H1 (cell line): Measurements from ENCODE around the gene MYBPHL. TPM values are rescaled to one million over a fixed set of nuclear protein-coding genes. Genes with fewer than 3 reads are reported as not detected.

Experiments used
- CTCF ChIA-PET: fragments of 300-600 bp; sonication (Branson Sonifier 250); formaldehyde crosslinking; loops from one replicate; lab custom pipeline; 2021; ENCODE audit not compliant: partially characterized antibody; lab: Charles Lee
- POLR2A ChIA-PET: fragments of 300-600 bp; sonication (Branson Sonifier 250); formaldehyde crosslinking; loops from one replicate; lab custom pipeline; 2021; ENCODE audit warnings: inconsistent platforms; ENCODE audit not compliant: partially characterized antibody; lab: Charles Lee
- DNase-seq, 2 experiments: peaks; one replicate each; pipeline versions ENCODE4 v3.0.0 to v3.0.0-alpha.2; 2010 to 2022; ENCODE audit warnings: low spot score in 2 of 2, low read depth in 1 of 2, mixed read lengths in 1 of 2
- FAIRE-seq: peaks from 2 replicates; lab custom pipeline; 2011; peaks lifted over from hg19 to GRCh38; lab: Jason Lieb, UNC
- H2AFZ ChIP-seq: 2 replicates; pipeline ENCODE4 v1.8.1; 2012; ENCODE audit warnings: low read length, inconsistent platforms
- H2AK5ac ChIP-seq: 2 replicates; pipeline ENCODE4 v1.6.1; 2013; ENCODE audit warnings: low read depth, low read length
- H2BK120ac ChIP-seq: replicated peaks from 2 replicates; pipeline ENCODE3; 2013; ENCODE audit warnings: low read depth, low read length, inconsistent platforms
- H2BK12ac ChIP-seq: 2 replicates; pipeline ENCODE4 v1.6.1; 2013; ENCODE audit warnings: low read depth, low read length
- H2BK15ac ChIP-seq: 2 replicates; pipeline ENCODE4 v1.6.1; 2013; ENCODE audit warnings: low read length
- H2BK20ac ChIP-seq: 2 replicates; pipeline ENCODE4 v1.6.1; 2013; ENCODE audit warnings: low read length
- H2BK5ac ChIP-seq: 2 replicates; pipeline ENCODE4 v1.6.1; 2013; ENCODE audit warnings: low read depth, low read length
- H3K14ac ChIP-seq: 2 replicates; pipeline ENCODE4 v1.6.1; 2013; ENCODE audit warnings: inconsistent platforms; ENCODE audit not compliant: insufficient read length
- H3K18ac ChIP-seq: 2 replicates; pipeline ENCODE4 v1.6.1; 2013; ENCODE audit warnings: low read length; ENCODE audit errors: extremely low read depth
- H3K23ac ChIP-seq: 2 replicates; pipeline ENCODE4 v1.6.1; 2013; ENCODE audit warnings: inconsistent platforms; ENCODE audit not compliant: insufficient read length
- H3K23me2 ChIP-seq: 2 replicates; pipeline ENCODE4 v1.6.1; 2013; ENCODE audit warnings: low read depth, low read length
- H3K27ac ChIP-seq: 2 replicates; pipeline ENCODE4 v1.6.1; 2011; ENCODE audit warnings: low read depth, low read length, inconsistent platforms
- H3K27me3 ChIP-seq, 4 experiments: replicated peaks in 1 of 4; 1 replicate in 1 of 4; 2 replicates in 3 of 4; pipeline versions ENCODE4 v1.6.1 to v1.8.1; 2011 to 2013; ENCODE audit warnings: low read length in 3 of 4, mild to moderate bottlenecking in 3 of 4, inconsistent platforms in 2 of 4, mixed read lengths in 2 of 4, moderate library complexity in 1 of 4; ENCODE audit not compliant: control insufficient read depth in 3 of 4, insufficient read depth in 3 of 4; ENCODE audit errors: extremely low read depth in 1 of 4
- H3K36me3 ChIP-seq, 4 experiments: 2 replicates each; pipeline versions ENCODE4 v1.6.1 to v1.8.1; 2011 to 2013; ENCODE audit warnings: mild to moderate bottlenecking in 4 of 4, low read length in 3 of 4, moderate library complexity in 2 of 4, control low read depth in 1 of 4, inconsistent platforms in 1 of 4; ENCODE audit not compliant: insufficient read depth in 4 of 4, control insufficient read depth in 2 of 4
- H3K4ac ChIP-seq: replicated peaks from 2 replicates; pipeline ENCODE3; 2013; ENCODE audit warnings: low read length, low read depth, mixed read lengths, inconsistent platforms; ENCODE audit not compliant: insufficient read length
- H3K4me1 ChIP-seq, 4 experiments: replicated peaks in 1 of 4; 1 replicate in 1 of 4; 2 replicates in 3 of 4; pipeline versions ENCODE4 v1.6.1 to v1.8.1; 2011 to 2013; ENCODE audit warnings: low read length in 3 of 4, inconsistent platforms in 2 of 4, mixed read lengths in 1 of 4; ENCODE audit not compliant: insufficient read depth in 4 of 4, control insufficient read depth in 3 of 4
- H3K4me2 ChIP-seq, 2 experiments: 2 replicates each; pipeline versions ENCODE4 v1.6.1 to v1.8.1; 2011 to 2013; ENCODE audit warnings: low read depth in 2 of 2, low read length in 2 of 2, control low read depth in 1 of 2, inconsistent platforms in 1 of 2, mild to moderate bottlenecking in 1 of 2; ENCODE audit not compliant: insufficient read depth in 1 of 2
- H3K4me3 ChIP-seq, 4 experiments: fragments of 200-600, 300-600 bp in 1 of 4; sonication (generic), shearing (Covaris generic), sonication (Bioruptor Twin) in 1 of 4; 2 replicates each; pipeline versions ENCODE4 v1.5.1 to v1.8.1; 2011 to 2016; ENCODE audit warnings: low read length in 4 of 4, low read depth in 3 of 4, control low read depth in 2 of 4, inconsistent platforms in 2 of 4, mild to moderate bottlenecking in 2 of 4, mixed read lengths in 1 of 4, moderate library complexity in 1 of 4; ENCODE audit not compliant: insufficient read depth in 2 of 4; ENCODE audit errors: extremely low read depth in 1 of 4
- H3K56ac ChIP-seq: replicated peaks from 2 replicates; pipeline ENCODE3; 2013; ENCODE audit warnings: low read depth, mild to moderate bottlenecking, mixed read lengths, low read length, inconsistent platforms; ENCODE audit not compliant: insufficient read length
- H3K79me1 ChIP-seq: 2 replicates; pipeline ENCODE4 v1.6.1; 2013; ENCODE audit warnings: low read depth, low read length, control low read depth
- H3K79me2 ChIP-seq, 2 experiments: 2 replicates each; pipeline versions ENCODE4 v1.6.1 to v1.8.1; 2012 to 2013; ENCODE audit warnings: low read length in 2 of 2, mild to moderate bottlenecking in 2 of 2, inconsistent platforms in 1 of 2; ENCODE audit not compliant: insufficient read depth in 2 of 2, control insufficient read depth in 1 of 2
- H3K9ac ChIP-seq, 4 experiments: replicated peaks in 1 of 4; 1 replicate in 1 of 4; 2 replicates in 3 of 4; pipeline versions ENCODE4 v1.6.1 to v1.8.1; 2011 to 2013; ENCODE audit warnings: low read depth in 3 of 4, low read length in 3 of 4, control low read depth in 2 of 4, mild to moderate bottlenecking in 2 of 4, moderate library complexity in 2 of 4, inconsistent platforms in 1 of 4; ENCODE audit errors: extremely low read depth in 1 of 4
- H3K9me3 ChIP-seq, 2 experiments: 2 replicates each; pipeline versions ENCODE4 v1.6.1 to v1.8.1; 2012 to 2013; ENCODE audit warnings: mild to moderate bottlenecking in 2 of 2, moderate library complexity in 2 of 2, control low read depth in 1 of 2, inconsistent platforms in 1 of 2, low read depth in 1 of 2, low read length in 1 of 2, mixed read lengths in 1 of 2; ENCODE audit not compliant: insufficient read depth in 2 of 2
- H4K20me1 ChIP-seq, 2 experiments: replicated peaks in 1 of 2; 2 replicates each; pipeline versions ENCODE3 to v1.8.1; 2011 to 2013; ENCODE audit warnings: inconsistent platforms in 2 of 2, low read length in 2 of 2, mild to moderate bottlenecking in 1 of 2; ENCODE audit not compliant: insufficient read depth in 2 of 2, control insufficient read depth in 1 of 2
- H4K5ac ChIP-seq: 2 replicates; pipeline ENCODE4 v1.6.1; 2013; ENCODE audit warnings: low read length, low read depth, mixed read lengths, inconsistent platforms; ENCODE audit not compliant: insufficient read length
- H4K8ac ChIP-seq: 2 replicates; pipeline ENCODE4 v1.8.0; 2013; ENCODE audit warnings: mild to moderate bottlenecking, moderate library complexity, low read length, inconsistent platforms; ENCODE audit not compliant: insufficient read depth; ENCODE audit errors: extremely low read depth
- H4K91ac ChIP-seq: replicated peaks from 2 replicates; pipeline ENCODE3; 2013; ENCODE audit warnings: low read length, mixed read lengths, inconsistent platforms; ENCODE audit not compliant: insufficient read length
- CHD2 ChIP-seq: IDR thresholded peaks from 2 replicates; pipeline ENCODE4 v1.6.1; 2012; ENCODE audit warnings: low read length, improper control_type of control experiment
- CTBP2 ChIP-seq: IDR thresholded peaks from 2 replicates; pipeline ENCODE4 v1.7.0; 2011; ENCODE audit warnings: borderline replicate concordance, mild to moderate bottlenecking, moderate library complexity, mixed read lengths, low read length; ENCODE audit not compliant: insufficient read depth, insufficient read length
- FOSL1 ChIP-seq: IDR thresholded peaks from 2 replicates; pipeline ENCODE4 v1.6.1; 2011; ENCODE audit warnings: mild to moderate bottlenecking, low read depth, low read length, moderate library complexity; ENCODE audit not compliant: insufficient read depth
- JUND ChIP-seq: IDR thresholded peaks from 2 replicates; pipeline ENCODE4 v1.6.1; 2011; ENCODE audit warnings: mild to moderate bottlenecking, improper control_type of control experiment, low read length
- KDM5A ChIP-seq: fragments of 200-600 bp; IDR thresholded peaks from 2 replicates; pipeline ENCODE4 v1.7.1; 2012; ENCODE audit warnings: mild to moderate bottlenecking, low read length, inconsistent platforms, mixed read lengths
- RAD21 ChIP-seq, 2 experiments: IDR thresholded peaks in 1 of 2; conservative IDR thresholded peaks in 1 of 2; 2 replicates each; pipeline ENCODE4 v1.6.1; 2011; ENCODE audit warnings: low read depth in 2 of 2, low read length in 2 of 2, improper control_type of control experiment in 1 of 2, inconsistent platforms in 1 of 2, mild to moderate bottlenecking in 1 of 2, moderate library complexity in 1 of 2
- RFX5 ChIP-seq: IDR thresholded peaks from 2 replicates; pipeline ENCODE4 v1.6.1; 2011; ENCODE audit warnings: low read depth, low read length, improper control_type of control experiment, borderline replicate concordance
- SRF ChIP-seq: IDR thresholded peaks from 2 replicates; pipeline ENCODE4 v1.6.1; 2011; ENCODE audit warnings: mild to moderate bottlenecking, low read depth, low read length, moderate library complexity
- WGBS, 2 experiments: shearing (Covaris generic) in 1 of 2; methylation state at CpG; one replicate each; pipeline versions ENCODE4 v1.1.6 to v1.1.7; 2013 to 2015; ENCODE audit warnings: low lambda C conversion rate in 2 of 2, mixed read lengths in 2 of 2, inconsistent platforms in 1 of 2, low coverage in 1 of 2, missing lambda C conversion rate in 1 of 2; ENCODE audit not compliant: insufficient replicate concordance in 2 of 2, insufficient coverage in 1 of 2, insufficient read length in 1 of 2; ENCODE audit errors: extremely low coverage in 1 of 2, missing lambda C conversion rate in 1 of 2; 5-methylcytosine and 5-hydroxymethylcytosine counted together
- polyA plus RNA-seq, 7 experiments: library from polyadenylated mRNA; depleted of rRNA in 3 of 7; stranded (reverse) in 5 of 7; unstranded in 2 of 7; fragments of >200 nt in 5 of 7; fragments of 200-250 nt in 2 of 7; gene quantifications; 1 replicate in 5 of 7; 2 replicates in 1 of 7; 4 replicates in 1 of 7; pipeline versions ENCODE4 v1.2.1 to v1.2.3, GENCODE V29; 2011 to 2013; ENCODE audit warnings: missing spikeins in 2 of 7, mixed read lengths in 2 of 7
- total RNA-seq: library from RNA; stranded (reverse); fragmentation: NEBNext Ultra II Directional; extraction: Animal tissue kit (Norgen Biotek cat#: 25700); gene quantifications from 2 replicates; pipeline ENCODE4 v1.2.1, GENCODE V29; 2021
- TF ChIP-seq, protein P1 (sequence below): IDR thresholded peaks from 2 replicates; pipeline ENCODE4 v1.6.1; 2011; ENCODE audit warnings: low read length, improper control_type of control experiment
- TF ChIP-seq, protein P2 (sequence below): IDR thresholded peaks from 2 replicates; pipeline ENCODE4 v1.6.1; 2012; ENCODE audit warnings: inconsistent platforms

MYBPHL gene
- total and polyA plus RNA-seq, 2 of the 8 experiments (the other 6 are each of a cell fraction or from before 2014, with no cell fraction given) = 0.24 to 0.30 TPM

DNA sequence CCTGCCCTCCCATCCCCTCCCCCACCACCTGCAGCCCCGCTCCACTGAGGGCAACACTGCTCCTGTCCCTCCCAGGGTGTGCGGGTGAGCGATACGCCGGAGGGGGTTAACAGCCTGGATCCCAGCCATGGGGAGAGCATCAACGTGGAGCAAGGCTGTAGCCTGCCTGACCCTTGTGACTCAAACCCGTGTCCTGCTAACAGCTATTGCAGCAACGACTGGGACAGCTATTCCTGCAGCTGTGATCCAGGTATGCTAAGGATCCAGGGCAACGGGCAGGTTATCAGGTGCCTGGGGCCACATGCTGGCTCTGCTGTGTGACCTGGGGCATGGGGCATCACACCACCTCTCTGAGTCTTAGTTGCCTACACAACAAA lies 42.4 kb downstream of the MYBPHL start:
- no peak overlapping the region for H3K23ac ChIP-seq
- POLR2A ChIA-PET = interaction anchor here (0.8 to 2.2 kb wide), 5 partner anchors 12 to 134 kb away, joined by 3 to 7 read pairs (median 5); partner anchors contain the start of gene SORT1
- no peak overlapping the region for H3K18ac ChIP-seq
- H3K27ac ChIP-seq = no peak overlapping the region
- no peak overlapping the region for H2BK15ac ChIP-seq
- CTCF ChIA-PET = interaction anchor here (0.6 to 8.5 kb wide), 39 partner anchors 9 to 436 kb away, joined by 3 to 95 read pairs (median 5); partner anchors contain the start of genes CELSR2, MYBPHL, PSRC1 and SARS1
- TF ChIP-seq JUND = no peak
- no peak for TF ChIP-seq KDM5A
- no peak for TF ChIP-seq CHD2
- TF ChIP-seq RFX5 = no peak
- TF ChIP-seq FOSL1 = no peak
- TF ChIP-seq RAD21 (IDR thresholded peaks at IDR 0.05 in 1 of 2, conservative IDR thresholded peaks at IDR 0.05 in 1 of 2; ENCODE audit: low read depth in 2 of 2, low read length in 2 of 2) = no peak
- no peak for TF ChIP-seq CTBP2
- TF ChIP-seq SRF = no peak
- TF ChIP-seq, protein P1, sequence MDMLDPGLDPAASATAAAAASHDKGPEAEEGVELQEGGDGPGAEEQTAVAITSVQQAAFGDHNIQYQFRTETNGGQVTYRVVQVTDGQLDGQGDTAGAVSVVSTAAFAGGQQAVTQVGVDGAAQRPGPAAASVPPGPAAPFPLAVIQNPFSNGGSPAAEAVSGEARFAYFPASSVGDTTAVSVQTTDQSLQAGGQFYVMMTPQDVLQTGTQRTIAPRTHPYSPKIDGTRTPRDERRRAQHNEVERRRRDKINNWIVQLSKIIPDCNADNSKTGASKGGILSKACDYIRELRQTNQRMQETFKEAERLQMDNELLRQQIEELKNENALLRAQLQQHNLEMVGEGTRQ = no peak
- TF ChIP-seq, protein P2, sequence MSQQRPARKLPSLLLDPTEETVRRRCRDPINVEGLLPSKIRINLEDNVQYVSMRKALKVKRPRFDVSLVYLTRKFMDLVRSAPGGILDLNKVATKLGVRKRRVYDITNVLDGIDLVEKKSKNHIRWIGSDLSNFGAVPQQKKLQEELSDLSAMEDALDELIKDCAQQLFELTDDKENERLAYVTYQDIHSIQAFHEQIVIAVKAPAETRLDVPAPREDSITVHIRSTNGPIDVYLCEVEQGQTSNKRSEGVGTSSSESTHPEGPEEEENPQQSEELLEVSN = no peak
- H4K8ac ChIP-seq = no peak overlapping the region
- H2AFZ ChIP-seq = no peak overlapping the region
- no peak overlapping the region for H2BK5ac ChIP-seq
- H3K4me3 ChIP-seq = no peak overlapping the region
- no peak for FAIRE-seq
- H2AK5ac ChIP-seq = no peak overlapping the region
- H3K23me2 ChIP-seq = no peaks in the 10 kb centered on the region
- no peak overlapping the region for H2BK20ac ChIP-seq
- 76% methylated on average over 8 of the region's 9 CpGs; no CpG with 5 or more reads in 1 of the 2 experiments for WGBS, 2 experiments
- no peak overlapping the region for H2BK120ac ChIP-seq
- H3K9ac ChIP-seq = no peak overlapping the region
- H3K14ac ChIP-seq = no peak overlapping the region
- no peaks in the 10 kb centered on the region for H3K27me3 ChIP-seq
- peaks cover 11 to 28% (median 15%) of the 10 kb centered on the region in 4 experiments; a peak in 6 of 8 replicates for H3K36me3 ChIP-seq
- H3K4me2 ChIP-seq = no peak overlapping the region
- H3K79me2 ChIP-seq = no peaks in the 10 kb centered on the region
- no peaks in the 10 kb centered on the region for H3K79me1 ChIP-seq
- no peak overlapping the region for H3K56ac ChIP-seq
- peaks cover 0 to 7% of the 10 kb centered on the region in 2 experiments for H4K20me1 ChIP-seq
- H3K4me1 ChIP-seq = peaks cover 0 to 7% (median 2%) of the 10 kb centered on the region in 4 experiments; a peak in 3 of 7 replicates
- no peak overlapping the region for H3K4ac ChIP-seq
- no peak for DNase-seq
- H3K9me3 ChIP-seq = no peaks in the 10 kb centered on the region
- no peak overlapping the region for H2BK12ac ChIP-seq
- no peak overlapping the region for H4K5ac ChIP-seq
- H4K91ac ChIP-seq = peak overlapping the region; percentile 76
